Endothelial cell of umbilical vein (primary cell): ENCODE measurements around the gene WBP1L.

Experiments used
- EZH2 ChIP-seq: IDR thresholded peaks from 2 replicates; pipeline ENCODE4 v1.6.1; 2012; ENCODE audit warnings: borderline replicate concordance, low read depth, mild to moderate bottlenecking, moderate library complexity, low read length, inconsistent platforms; ENCODE audit not compliant: severe bottlenecking
- FOS ChIP-seq: IDR thresholded peaks from 2 replicates; pipeline ENCODE4 v1.6.1; 2011; ENCODE audit warnings: mild to moderate bottlenecking, low read length, moderate library complexity, borderline replicate concordance; ENCODE audit not compliant: insufficient read depth
- POLR2A ChIP-seq: IDR thresholded peaks from 2 replicates; pipeline ENCODE4 v1.6.1; 2012; ENCODE audit warnings: low read depth, mild to moderate bottlenecking, control low read depth, low read length
- TF ChIP-seq, protein P1 (sequence below), 2 donors: IDR thresholded peaks; 1 replicate in 1 of 2; 2 replicates in 1 of 2; pipeline ENCODE4 v1.5.1; 2011; ENCODE audit warnings: low read length in 2 of 2, mild to moderate bottlenecking in 2 of 2, moderate library complexity in 2 of 2, control low read depth in 1 of 2, inconsistent platforms in 1 of 2, low read depth in 1 of 2; ENCODE audit not compliant: insufficient read depth in 1 of 2; ENCODE audit errors: extremely low read depth in 1 of 2

DNA sequence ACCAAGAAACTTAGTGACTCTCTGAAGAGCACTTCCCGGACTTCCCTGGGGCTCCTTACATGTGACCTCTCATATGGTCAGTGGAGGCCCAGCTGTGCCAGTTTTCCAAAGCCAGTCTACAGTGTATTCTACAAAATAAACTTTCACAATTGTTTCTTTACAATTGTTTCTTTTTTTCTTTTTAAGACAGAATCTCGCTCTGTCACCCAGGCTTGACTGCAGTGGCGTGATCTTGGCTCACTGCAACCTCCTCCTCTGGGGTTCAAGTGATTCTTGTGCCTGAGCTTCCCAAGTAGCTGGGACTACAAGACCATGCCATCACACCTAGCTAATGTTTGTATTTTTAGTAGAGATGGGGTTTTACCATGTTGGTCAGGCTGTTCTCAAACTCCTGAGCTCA lies 67.6 kb downstream of the WBP1L start:
- TF ChIP-seq, protein P1, sequence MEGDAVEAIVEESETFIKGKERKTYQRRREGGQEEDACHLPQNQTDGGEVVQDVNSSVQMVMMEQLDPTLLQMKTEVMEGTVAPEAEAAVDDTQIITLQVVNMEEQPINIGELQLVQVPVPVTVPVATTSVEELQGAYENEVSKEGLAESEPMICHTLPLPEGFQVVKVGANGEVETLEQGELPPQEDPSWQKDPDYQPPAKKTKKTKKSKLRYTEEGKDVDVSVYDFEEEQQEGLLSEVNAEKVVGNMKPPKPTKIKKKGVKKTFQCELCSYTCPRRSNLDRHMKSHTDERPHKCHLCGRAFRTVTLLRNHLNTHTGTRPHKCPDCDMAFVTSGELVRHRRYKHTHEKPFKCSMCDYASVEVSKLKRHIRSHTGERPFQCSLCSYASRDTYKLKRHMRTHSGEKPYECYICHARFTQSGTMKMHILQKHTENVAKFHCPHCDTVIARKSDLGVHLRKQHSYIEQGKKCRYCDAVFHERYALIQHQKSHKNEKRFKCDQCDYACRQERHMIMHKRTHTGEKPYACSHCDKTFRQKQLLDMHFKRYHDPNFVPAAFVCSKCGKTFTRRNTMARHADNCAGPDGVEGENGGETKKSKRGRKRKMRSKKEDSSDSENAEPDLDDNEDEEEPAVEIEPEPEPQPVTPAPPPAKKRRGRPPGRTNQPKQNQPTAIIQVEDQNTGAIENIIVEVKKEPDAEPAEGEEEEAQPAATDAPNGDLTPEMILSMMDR (IDR thresholded peaks at IDR 0.05; ENCODE audit: extremely low read depth in 1 of 2, insufficient read depth in 1 of 2, low read depth in 1 of 2, low read length in 2 of 2): no peak
- TF ChIP-seq FOS (no peak), EZH2 (no peak), POLR2A (no peak)
